Measurements from ENCODE around the gene SLC4A1.
A peak's percentile ranks its signal among the peaks of the same experiment; 100 is the strongest.

- peak; percentile 48 to 61 (median 56) for TF ChIP-seq CTCF (IDR thresholded peaks at IDR 0.05)
- TF ChIP-seq POLR2A (IDR thresholded peaks at IDR 0.05), result no peak
Measured at GRCh38 chr17:44203731-44204440, 64.0 kb downstream of the SLC4A1 start.

Measured in right lobe of liver (tissue), 4 donors.